Central memory CD4-positive, alpha-beta T cell (primary cell): ENCODE results near the gene SLC2A8.

Experiments used
- DNase-seq: peaks from one replicate; pipeline ENCODE4 v3.0.0; 2022

SLC2A8 gene

DNA sequence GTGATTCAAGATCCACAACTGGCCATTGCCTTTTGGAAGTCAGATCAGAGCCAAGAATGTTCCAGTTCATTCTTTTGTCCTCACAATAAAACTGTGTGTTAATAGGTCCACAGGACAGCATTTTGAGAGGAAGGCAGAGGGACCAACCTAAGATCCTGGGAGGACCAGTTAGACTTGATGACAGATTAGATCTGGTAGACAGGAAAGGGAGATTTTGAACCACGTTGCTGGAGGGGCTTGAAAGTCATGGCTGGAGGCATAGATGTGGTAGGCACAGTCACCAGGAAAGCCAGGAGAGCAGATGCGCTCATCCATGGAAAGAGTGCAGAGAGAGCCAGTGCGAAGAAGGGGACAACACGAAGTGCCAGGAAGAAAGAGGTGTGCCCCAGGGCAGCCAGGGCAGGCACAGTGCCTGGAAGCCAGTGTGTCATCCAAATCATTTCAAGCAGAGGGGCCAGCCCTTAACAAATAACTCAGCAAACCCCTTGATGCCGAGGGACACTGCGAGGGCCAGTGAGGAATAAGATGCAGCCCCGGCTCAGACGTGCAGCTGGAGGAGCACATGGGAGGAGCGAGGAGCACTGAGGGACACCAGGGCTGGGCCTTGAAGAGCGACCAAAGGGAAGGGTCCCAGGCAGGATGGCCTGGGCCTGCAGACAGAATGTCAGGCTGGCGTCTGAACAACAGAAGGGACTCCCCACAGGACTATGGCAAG, 12.8 kb upstream of the SLC2A8 start:
- DNase-seq, result no peak

- DNase-seq, result no peak
These were observed 12.1 kb upstream of the SLC2A8 start for GRCh38 chr9:127384901-127385300.

DNA sequence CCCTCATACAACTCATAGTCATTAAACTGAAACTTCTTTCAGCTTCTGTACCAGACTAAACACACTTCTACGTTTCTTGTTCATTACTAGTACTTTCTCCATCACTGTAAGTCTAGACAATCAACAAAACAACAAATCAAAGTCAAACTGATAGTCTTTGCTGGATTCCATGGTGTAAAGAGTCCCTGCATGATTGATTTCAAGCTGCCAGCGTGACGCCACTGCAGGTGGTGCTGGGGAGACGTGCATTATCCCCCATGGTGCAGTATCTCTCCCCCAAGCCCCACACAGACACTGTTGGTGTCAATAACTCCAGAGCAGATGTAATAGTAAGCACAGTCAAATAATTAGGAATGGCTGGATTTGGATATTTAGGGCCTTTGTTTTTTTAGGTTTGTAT, 10.7 kb upstream of the SLC2A8 start:
- no peak for DNase-seq

DNA sequence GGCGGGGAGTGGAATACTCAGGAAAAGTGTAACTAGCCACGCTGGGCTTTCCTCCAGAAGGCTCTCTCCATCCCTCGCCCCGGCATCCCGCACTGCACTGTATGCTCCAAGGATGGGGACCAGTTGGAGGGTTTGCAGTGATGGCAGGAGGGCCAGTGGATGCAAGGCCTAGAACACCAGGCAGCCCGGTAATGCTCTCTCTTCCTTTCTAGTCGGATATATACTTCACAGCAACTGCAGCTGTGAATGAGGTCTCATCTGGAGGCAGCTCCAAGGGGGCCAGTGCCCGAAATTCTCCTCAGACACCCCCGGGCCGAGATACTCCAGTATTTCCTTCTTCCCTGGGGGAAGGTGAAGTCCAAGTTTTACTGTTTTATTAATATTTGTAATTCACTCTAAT, 10.0 kb upstream of the SLC2A8 start:
- no peak for DNase-seq

GRCh38 chr9:127388037-127388855, 8.7 kb upstream of the SLC2A8 start:
- DNase-seq, result peak; percentile 95

GRCh38 chr9:127388856-127389238, 8.1 kb upstream of the SLC2A8 start:
- DNase-seq, result no peak

GRCh38 chr9:127389381-127390247, 7.4 kb upstream of the SLC2A8 start:
- DNase-seq, result no peak

DNA sequence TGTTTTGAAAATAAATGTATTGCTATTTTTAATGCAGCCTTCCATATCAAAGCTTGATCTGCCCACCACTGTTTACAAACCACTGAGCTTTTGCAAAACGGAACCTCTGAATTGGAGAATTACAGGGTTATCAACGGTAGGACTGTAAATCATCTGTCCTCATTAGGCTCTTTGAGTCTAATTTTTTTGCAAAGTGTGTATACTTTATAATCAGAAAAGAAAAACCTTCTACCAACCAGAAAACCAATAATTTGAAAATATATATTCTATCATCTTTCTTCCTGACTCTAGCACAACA, 6.8 kb upstream of the SLC2A8 start:
- DNase-seq, result no peak

- no peak for DNase-seq
These were observed 6.4 kb upstream of the SLC2A8 start for GRCh38 chr9:127390563-127390962.

- no peak for DNase-seq
These were observed 4.8 kb upstream of the SLC2A8 start for GRCh38 chr9:127392166-127392565.

- DNase-seq, result no peak
These were observed 4.0 kb upstream of the SLC2A8 start for GRCh38 chr9:127392976-127393375.

GRCh38 chr9:127393645-127394044, 3.3 kb upstream of the SLC2A8 start:
- no peak for DNase-seq

DNA sequence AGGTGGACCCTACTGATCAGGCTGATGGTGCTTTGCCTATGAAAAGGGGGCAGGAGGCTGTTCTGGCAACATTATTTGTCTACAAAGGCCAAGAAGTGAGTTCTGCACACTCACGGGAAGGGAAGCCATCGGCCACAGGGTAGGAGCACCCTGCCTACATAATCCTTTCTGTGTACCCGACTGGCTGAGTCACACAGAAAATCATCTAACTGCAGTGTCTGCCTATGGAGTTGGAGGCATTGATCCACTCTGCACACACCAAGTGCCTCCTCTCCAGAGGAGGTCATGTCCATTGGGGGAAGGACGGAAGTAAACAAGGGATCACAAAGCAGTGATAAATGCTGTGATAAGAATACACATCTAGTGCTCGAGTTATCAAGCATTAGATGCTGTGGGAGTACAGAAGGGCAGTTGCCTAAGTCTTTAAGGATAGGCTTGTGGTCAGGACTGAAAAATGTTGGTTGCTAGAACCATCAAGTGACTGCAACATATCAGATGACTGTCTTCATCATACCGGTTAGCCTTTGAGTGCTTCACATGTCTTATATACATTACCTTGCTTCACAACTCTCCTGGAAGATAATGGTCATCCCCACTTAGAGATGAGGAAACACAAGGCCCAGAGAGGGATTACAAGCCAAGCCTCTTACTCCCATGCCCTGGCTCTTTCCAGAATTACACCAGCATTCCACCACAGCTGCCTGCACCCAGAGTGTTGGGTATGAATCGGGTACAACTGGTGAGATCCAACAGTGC, 1.3 kb upstream of the SLC2A8 start:
- no peak for DNase-seq

GRCh38 chr9:127396253-127396807, 639 bp upstream of the SLC2A8 start:
- DNase-seq, result no peak

DNA sequence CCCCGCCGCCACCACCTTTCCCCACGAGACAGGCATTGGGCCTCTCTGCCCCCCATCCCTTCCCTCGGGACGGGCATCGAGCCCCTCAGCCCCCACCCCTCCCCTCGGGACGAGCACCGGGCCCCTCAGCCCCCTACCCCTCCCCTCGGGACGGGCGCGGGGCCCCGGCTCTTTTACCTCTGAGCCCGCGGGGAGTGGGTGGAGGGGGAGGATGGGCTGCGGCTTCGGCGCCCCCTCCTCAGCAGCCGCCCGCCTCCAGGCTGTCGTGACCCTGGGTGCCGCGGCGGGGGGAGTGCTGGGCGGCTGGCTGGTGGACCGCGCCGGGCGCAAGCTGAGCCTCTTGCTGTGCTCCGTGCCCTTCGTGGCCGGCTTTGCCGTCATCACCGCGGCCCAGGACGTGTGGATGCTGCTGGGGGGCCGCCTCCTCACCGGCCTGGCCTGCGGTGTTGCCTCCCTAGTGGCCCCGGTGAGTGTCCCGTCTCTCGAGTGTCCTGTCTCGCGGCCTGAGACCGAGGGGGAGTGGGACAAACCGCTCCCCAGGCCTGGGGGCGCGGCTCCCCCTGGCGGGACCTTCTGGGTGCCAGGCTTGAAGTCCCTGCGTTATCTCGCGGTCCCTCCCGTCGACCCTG, 791 bp downstream of the SLC2A8 start:
- no peak for DNase-seq

DNA sequence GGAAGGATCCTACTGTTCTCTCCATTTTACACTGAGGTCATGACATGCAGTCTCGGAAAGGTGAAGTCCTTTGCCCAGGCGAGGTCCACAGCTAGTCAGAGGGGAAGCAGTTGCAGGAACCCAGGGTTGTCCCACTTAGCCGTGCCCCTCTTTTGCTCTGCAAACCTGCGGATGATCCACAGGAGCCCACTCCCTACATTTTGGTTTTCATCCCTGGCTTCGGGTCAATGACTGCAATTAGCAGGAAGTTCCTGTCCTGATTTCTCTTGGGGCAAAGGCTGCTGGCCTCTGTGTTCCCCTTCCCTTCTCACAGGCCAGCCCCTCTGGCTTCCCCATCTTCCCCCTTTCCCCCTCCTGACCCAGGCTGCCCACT, 1.3 kb downstream of the SLC2A8 start:
- DNase-seq, result no peak

- DNase-seq, result no peak
These were observed 1.9 kb downstream of the SLC2A8 start for GRCh38 chr9:127398715-127399400.

GRCh38 chr9:127399736-127400269, 2.8 kb downstream of the SLC2A8 start:
- DNase-seq, result no peak

DNA sequence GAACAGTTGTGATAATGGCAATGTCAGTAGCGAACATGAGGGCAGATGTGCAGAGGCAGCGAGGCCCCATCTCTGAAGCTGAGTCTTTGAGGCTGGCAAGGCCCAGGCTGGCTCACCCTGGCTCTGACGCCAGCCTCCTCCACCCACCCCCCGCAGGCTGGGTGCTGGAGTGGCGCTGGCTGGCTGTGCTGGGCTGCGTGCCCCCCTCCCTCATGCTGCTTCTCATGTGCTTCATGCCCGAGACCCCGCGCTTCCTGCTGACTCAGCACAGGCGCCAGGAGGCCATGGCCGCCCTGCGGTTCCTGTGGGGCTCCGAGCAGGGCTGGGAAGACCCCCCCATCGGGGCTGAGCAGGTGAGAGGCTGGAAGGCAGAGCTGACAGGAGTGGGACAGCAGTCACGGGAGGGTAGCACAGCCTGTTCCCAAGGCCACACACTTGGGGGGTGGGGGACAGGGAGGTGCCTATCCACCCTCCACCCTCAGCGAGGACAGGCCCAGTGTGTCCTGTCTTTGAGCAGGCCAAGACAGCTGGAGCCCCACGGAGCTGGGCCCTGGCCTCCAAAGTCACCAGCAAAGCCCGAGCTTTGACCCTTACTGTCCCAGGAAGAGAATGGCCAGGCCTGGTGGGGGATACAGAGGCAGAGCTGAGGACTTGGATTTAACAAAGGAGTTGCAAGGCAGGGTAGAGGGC, 5.6 kb downstream of the SLC2A8 start:
- no peak for DNase-seq

- DNase-seq, result no peak
These were observed 6.7 kb downstream of the SLC2A8 start for GRCh38 chr9:127403507-127404192.
